GM19397 (cell line): ENCODE data around the gene SST.

Experiments used
- ATAC-seq: cut with Tn5 transposase; IDR thresholded peaks from one replicate; pipeline ENCODE4 v1.9.1; 2021; ENCODE audit warnings: mild to moderate bottlenecking, moderate library complexity; ENCODE audit not compliant: unreplicated experiment

The SST gene

GRCh38 chr3:187669675-187670504, at the start of gene SST:
Gene SST (minus strand): TSS chr3:187670394. CDS start chr3:187670291, 103 bp downstream.
- ATAC-seq: no peak

DNA sequence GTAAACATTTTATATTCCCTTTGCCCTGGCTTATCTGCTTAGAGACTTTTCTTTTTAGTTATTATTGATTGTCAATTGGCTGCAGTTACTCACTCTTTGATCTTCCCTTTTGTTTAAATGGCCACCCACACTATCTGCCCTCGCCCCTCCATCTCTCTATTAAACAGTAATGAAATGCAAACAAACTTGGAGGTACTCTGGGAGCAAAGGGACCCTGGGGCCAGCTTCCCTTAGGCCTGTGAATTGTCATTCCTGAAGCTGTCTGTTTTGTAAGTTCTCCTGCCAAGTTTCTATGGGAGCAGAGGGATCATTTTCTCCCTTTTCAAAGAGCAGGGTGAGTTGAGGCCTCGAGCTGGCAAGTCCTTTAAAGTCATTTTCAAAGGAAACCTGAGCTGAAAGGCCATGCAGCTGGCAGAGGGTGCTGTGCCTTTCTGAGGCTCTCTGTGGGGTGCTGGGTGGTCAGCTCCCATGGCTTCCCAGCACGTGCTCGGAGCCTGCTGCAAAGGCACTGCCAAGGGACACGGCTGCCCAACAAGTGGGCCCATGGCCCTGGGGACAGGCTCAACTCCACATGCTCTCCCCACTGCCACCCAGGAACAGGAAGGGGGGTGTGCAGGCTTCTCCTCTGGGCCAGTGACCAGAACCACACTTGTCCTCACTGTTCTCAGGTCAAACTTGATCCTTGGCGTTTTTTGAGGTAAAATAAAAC, 49.6 kb upstream of the SST start:
- ATAC-seq: no peak

- ATAC-seq: no peak
Observed at GRCh38 chr3:187718802-187719201, 48.6 kb upstream of the SST start.

GRCh38 chr3:187717572-187717971, 47.4 kb upstream of the SST start:
- ATAC-seq: no peak

DNA sequence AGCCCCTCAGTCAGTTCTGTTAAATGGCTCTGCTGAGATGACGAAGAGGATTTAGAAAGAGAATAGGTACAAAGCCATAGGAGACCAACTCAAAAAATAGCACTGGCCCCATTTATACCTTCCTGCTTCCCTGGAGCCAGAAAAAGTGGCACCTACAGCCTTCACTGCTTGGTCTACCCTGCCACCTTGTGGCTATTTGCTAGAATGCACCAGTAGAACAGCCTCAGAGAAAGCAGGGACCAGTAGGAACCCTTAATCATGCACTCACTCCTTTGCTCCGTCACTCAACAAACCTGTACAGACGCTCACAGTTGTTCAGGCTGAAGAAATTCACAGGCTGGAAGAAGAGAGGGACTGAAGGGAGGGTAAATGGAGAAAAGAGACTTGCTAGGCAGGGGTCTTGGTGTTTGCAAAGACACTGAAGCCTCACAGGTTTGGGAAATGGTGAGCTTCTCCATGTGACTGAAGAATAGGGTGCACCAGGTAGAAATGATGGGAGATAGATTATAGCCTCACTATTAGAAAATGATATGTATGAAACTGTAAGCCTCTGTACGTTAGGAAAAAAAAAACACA, 44.3 kb upstream of the SST start:
- ATAC-seq: peak; percentile 79

GRCh38 chr3:187713504-187713903, 43.3 kb upstream of the SST start:
- ATAC-seq: no peak

- ATAC-seq: no peak
Observed at GRCh38 chr3:187709155-187709554, 39.0 kb upstream of the SST start.

GRCh38 chr3:187708696-187709095, 38.5 kb upstream of the SST start:
- no peak for ATAC-seq

DNA sequence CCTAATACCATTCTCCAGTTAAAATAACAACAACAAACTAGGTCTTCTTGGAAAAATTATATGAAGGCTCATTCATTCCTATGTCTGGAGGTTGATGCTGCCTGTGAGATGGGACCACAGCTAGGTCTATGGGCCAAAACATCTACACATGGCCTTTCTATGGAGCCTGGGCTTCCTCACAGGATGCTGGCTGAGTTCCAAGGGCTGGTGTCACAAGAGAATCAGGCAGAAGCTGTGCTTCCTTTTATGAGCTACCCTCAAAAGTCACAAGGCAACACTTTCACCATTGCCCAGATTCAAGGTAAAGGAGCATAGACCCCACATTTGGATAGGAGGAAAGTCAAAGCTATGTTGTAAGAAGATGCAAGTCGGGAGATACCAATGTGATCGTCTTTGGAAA, 36.8 kb upstream of the SST start:
- no peak for ATAC-seq

DNA sequence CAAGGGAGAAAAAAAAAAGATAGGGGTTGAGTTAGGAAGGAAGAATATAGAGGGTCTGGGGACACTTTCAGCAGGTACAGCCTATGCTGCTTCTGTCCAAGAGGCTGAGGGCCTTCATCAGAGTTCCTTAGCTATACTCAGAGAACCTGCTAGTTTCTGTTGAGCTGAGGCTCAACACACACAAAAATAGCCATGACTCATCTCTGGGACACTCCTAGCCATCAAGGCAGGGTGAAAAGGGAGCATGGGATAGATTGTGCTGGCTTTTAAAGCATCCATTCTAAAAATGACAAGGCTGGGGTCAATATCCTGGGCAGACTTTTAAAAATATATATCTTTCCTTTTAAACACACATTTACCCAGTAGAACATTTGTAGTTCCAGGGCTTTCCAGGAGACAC, 35.0 kb upstream of the SST start:
- ATAC-seq: no peak

DNA sequence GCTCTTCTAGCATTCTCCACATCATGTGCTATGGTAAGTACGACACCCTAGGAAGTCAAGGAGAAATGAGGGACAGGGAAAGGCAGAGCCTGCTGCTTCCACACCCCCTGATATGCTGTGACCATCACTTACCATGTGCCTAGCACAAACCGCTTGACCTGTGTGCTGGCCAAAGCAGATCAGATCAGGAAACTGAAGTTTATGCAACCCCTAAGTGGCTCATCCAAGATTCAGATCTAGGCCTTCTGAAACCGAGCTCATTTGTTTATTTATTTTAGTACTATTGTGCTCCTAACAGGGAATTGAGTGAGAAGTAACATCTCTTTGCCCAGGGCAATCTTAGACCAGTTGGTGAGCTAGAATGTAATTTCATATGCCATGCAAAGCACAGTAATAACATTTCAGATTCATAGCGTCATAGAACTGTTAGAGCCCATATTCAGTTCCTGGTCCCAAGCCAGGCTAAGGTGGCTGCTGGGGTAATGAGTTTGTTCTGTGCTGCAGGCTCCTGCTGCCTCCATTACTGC, 32.4 kb upstream of the SST start, which contains the start of gene RTP2:
Gene RTP2 (minus strand): TSS at position 51 of the 527 bp plus-strand sequence. CDS start 429 bp downstream, outside the sequence.
- ATAC-seq: no peak

GRCh38 chr3:187700249-187700648, 30.1 kb upstream of the SST start:
- no peak for ATAC-seq

DNA sequence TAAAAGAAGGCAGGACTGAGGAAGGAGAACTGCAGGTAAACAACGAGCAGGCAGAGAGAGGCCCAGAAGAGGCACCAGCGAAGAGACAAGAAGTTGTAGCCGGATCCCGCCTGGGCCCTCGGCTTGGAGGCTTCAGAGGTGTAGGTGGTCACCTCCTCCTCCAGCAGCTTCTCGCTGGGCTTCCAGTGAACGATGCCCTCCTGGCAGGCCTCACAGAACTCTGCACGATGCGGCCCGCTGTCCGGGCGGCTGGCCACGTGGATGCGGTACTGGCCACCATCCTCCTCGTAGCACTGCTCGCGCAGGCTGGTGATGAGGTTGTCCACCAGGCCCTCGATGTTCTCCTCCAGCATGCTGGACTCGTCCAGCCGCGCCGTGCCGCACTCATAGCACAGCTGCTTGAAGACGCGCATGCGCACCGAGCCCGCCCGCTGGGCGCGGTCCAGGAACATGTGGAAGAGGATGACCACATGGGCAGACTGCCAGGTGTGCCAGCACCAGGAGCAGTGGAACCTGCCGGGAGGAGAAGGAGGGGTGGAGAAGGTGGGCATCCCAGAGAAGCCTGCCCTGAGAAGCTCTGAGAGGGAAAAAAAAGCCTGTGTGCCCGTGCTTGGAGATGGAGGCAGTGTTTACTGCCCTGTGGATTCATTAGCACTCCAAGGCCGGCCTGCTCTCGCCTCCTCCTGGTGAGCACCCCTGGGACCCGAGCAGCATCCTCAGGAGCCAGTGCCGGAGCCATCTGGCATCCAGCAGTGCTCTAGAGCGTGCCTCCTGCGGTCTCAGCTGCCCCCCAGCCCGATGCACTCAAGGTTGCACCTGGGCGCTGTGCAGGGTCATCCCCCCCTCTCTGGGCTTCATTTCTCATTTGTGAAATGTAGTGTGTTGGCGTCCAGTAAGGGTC, 28.6 kb upstream of the SST start:
- ATAC-seq: no peak

GRCh38 chr3:187696021-187696420, 25.8 kb upstream of the SST start:
- ATAC-seq: no peak

DNA sequence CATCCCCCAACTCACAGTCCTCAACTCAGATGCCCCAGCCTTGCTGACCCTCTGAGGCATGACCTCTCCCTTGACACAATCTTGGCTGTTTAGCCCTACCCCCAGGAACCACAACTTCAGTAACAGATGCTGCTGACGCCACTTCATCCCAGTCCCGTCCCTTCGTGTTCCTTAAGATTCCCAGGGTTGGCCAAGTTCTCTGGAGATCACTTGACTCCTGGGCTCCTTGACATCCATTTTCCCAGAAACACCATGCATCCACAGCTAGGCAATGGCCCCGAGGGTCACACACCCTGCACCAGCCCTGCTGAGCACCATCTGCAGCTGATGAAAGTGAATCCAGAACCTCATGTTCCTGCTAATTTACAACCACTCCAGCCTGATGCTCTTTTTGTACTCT, 25.3 kb upstream of the SST start:
- no peak for ATAC-seq

DNA sequence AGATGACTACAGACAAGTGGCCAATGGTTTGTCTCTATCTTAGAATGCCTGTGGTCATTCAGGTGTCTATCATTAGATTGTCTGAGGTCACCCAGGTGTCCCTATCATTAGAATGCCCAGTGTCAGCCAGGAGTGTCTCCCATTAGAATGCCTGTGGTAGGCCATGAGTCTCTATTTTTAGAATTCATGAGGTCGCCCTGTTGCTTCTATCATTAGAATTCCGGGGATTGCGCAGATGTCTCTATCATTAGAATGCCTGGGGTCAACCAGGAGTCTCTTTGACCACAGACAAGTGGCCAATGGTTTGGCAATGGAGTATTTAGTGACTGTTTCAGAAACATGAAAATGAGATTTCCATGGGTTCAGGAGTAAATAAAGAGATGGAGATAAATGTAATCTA, 24.6 kb upstream of the SST start:
- ATAC-seq: no peak

GRCh38 chr3:187693431-187693830, 23.2 kb upstream of the SST start:
- ATAC-seq: no peak

- ATAC-seq: no peak
Observed at GRCh38 chr3:187689984-187690383, 19.8 kb upstream of the SST start.

DNA sequence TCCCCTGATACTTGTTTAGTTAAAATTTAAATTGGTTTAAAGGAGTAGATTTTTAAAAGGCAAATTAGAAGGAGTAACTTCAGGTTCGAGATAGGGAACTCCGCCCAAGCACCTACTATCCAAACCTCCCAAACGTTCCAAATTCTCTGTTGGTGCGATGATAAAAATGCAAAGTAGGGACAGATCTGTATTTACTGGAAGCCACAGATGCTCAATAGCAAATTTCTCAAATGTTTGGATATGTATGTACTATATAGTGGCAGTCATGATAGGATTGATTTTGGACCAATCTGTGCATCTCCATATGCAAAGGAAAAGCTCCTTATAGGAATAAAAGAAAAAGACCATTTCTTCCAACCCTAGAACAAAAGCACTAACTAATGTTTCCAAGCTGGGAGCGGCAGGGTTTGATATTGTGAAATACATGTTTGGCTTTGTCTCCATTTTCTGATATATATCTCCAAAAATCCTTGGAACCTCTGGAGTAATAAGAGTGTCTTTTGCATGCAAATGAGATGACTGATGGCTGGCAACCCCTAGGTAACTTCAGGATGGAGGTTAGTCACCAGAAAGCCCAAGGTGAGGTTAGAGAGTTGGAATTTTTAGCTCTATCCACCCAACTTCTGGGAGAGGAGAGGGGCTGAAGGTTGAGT, 16.6 kb upstream of the SST start:
- ATAC-seq: no peak

- no peak for ATAC-seq
Observed at GRCh38 chr3:187685948-187686347, 15.8 kb upstream of the SST start.
